Tibial nerve (tissue), 4 donors: ENCODE measurements around the gene PAPPA.

Source experiments
- EP300 ChIP-seq, 2 donors: sonication (generic); formaldehyde crosslinking; IDR thresholded peaks; one replicate each; pipeline ENCODE4 v1.6.1; 2017; ENCODE audit warnings: antibody characterized with exemption in 2 of 2, mild to moderate bottlenecking in 1 of 2
- POLR2A ChIP-seq, 2 donors: fragments of 450-650 bp; IDR thresholded peaks; one replicate each; pipeline ENCODE4 v1.6.1; 2017; ENCODE audit warnings: antibody characterized with exemption in 2 of 2, mild to moderate bottlenecking in 2 of 2, moderate library complexity in 2 of 2
- TF ChIP-seq, protein P1 (sequence below), 5 experiments: fragments of 200-600 bp in 3 of 5; fragments of 450-650 bp in 2 of 5; sonication (generic) in 3 of 5; IDR thresholded peaks; one replicate each; pipeline ENCODE4 v1.5.1; 2016 to 2019; ENCODE audit warnings: antibody characterized with exemption in 5 of 5, mild to moderate bottlenecking in 3 of 5, moderate library complexity in 2 of 5

DNA sequence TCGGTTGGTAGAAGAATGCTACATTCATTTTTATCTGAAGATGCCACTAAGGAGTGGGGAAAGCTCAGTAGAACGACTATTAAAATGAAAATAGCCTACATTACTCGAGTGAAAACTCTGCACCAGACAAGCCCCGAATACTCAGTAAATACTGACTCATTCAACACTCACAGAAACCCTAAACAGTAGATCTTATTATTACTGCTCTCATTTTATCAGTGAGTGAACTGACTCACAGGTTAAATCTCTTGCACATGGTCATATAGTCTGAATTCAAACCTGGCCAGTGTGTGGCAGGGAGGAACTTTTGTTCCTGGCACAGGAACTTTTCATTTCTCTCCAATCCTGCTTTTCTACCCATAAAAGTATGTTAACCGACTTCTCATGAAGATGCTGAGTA lies 9.6 kb upstream of the PAPPA start:
- TF ChIP-seq POLR2A (IDR thresholded peaks at IDR 0.05) (no peak), EP300 (IDR thresholded peaks at IDR 0.05) (no peak)
- TF ChIP-seq, protein P1, sequence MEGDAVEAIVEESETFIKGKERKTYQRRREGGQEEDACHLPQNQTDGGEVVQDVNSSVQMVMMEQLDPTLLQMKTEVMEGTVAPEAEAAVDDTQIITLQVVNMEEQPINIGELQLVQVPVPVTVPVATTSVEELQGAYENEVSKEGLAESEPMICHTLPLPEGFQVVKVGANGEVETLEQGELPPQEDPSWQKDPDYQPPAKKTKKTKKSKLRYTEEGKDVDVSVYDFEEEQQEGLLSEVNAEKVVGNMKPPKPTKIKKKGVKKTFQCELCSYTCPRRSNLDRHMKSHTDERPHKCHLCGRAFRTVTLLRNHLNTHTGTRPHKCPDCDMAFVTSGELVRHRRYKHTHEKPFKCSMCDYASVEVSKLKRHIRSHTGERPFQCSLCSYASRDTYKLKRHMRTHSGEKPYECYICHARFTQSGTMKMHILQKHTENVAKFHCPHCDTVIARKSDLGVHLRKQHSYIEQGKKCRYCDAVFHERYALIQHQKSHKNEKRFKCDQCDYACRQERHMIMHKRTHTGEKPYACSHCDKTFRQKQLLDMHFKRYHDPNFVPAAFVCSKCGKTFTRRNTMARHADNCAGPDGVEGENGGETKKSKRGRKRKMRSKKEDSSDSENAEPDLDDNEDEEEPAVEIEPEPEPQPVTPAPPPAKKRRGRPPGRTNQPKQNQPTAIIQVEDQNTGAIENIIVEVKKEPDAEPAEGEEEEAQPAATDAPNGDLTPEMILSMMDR (IDR thresholded peaks at IDR 0.05): no peak
